Activated CD8-positive, alpha-beta memory T cell treated with anti-CD3 and anti-CD28 coated beads, Interleukin-2, amount 50 U/mL, for 24 hours (primary cell): ENCODE measurements around the gene CLEC12A.
"Not testable (repeated sequence)": the region's sequence is repeated elsewhere in the genome, so short reads cannot be mapped to it uniquely, and the experiment has no call there.

ENCODE experiments used
- DNase-seq: peaks from one replicate; pipeline ENCODE4 v3.0.0-alpha.2; 2020; ENCODE audit errors: extremely low read depth

The CLEC12A gene

GRCh38 chr12:9971181-9971580, at the start of gene CLEC12A:
Gene CLEC12A, plus strand, starts transcription at chr12:9971409. Its CDS starts 188 bp downstream, at chr12:9971597.
- no peak for DNase-seq

DNA sequence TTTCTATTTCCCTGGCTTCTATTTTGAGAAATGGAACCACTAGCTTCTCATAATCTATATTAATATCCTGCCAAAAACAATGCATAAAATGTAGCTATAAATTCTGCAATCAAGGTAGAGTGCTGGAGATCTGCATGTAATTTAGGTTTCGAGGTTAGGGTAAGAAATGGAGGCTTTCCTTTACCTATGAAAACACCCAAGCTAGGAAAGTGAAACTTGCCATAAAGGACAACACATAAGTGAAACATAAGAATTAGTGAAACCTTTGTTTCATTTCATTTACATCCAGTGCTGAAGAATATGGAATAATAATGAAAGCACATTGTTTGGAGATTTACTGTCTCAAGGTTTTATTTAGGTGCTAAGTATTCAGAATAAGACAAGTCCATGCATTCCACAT, 48.8 kb upstream of the CLEC12A start:
- DNase-seq, result no peak

DNA sequence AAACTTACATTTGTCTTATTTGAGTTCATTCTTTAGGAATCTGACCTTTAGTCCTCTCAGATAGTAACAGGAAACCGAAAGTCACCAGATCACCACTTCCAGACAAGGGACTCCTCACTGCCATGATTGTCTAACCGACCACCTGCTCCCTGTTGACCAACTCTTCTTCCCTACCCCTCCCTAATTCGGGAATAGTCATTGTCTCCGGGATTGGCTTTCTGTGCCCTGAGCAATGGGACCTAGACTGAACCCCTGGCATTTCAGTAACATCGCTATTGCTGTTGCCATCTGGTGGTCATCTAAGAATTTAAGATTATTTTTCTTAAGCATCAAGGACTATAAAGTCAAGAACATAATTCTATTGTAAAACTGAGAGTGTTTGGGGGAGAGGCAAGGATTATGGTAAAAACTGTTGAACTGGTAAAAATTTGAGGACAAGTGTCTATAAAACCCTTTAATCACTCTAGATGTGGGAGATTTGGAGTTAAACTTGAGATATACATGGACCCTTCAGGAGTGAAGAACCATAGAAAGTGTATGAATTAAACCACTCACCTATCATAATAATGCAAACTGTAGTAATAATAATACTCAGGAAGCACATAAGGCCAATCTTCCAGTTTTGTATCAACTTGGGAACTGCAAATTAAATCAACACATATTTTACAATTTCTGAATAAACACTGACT, 45.4 kb upstream of the CLEC12A start:
- DNase-seq, result no peak

- DNase-seq, result no peak
Observed at GRCh38 chr12:9926876-9927275, 44.3 kb upstream of the CLEC12A start.

DNA sequence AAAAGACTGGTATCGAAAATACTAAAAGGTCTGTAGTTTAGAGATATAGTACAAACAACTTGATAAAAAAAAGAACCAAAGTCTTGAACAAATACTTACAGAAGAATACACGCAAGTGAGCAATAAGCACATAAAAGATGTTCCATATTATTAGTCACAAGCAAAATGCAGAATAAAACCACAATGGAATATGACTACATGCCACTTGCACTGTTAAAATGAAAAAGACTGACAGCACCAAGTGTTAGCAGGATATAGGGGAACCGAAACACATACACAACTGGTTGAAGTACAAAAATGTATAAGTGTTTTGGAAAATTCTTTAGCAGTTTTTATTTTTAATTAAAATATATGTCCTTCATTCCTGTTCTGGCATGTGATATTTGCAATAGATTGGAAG, 42.6 kb upstream of the CLEC12A start:
- no peak for DNase-seq

DNA sequence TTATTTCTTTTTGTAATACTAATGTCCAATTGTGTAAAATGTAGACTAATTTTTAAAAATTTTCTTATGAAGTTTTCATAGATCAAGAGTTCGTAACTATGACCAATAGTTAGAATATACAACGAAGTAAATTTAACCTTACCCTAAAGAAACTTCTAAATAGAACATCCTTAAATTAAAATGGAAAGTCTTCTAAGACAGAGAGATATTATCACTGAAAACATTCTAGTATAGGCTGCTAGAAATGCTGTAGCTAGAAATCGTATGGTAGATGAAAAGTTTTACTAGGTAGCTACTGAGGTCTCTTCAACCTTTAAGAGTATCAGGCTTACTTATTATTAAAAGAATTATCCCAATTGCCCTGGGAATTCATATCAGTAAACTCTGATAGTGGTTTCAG, 40.0 kb upstream of the CLEC12A start:
- no peak for DNase-seq

DNA sequence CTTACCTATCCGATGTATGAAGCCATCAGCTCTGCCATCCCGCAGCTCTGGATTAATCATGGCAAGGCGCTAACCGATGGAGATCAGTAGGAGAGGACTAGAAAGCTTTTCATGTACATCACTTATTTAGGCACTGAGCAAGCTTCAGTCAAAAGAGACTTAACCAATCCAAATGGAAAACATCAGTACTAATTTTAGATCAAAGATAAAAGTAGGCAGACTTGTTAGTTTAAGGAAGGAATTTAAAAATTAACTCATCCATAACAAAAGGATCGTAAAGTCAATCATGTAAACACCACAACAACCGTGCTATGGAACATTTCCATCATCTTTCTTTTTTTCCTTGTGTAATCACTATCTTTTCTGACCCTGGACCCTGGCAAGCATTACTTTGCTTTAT, 38.9 kb upstream of the CLEC12A start, which contains the start of gene CLEC2A:
TSS of gene CLEC2A (minus strand) at position 101 of the 400 bp plus-strand sequence. CDS start at position 60, 41 bp downstream.
- no peak for DNase-seq

- no peak for DNase-seq
Observed at GRCh38 chr12:9933958-9934357, 37.3 kb upstream of the CLEC12A start.

GRCh38 chr12:9935026-9935425, 36.2 kb upstream of the CLEC12A start:
- no peak for DNase-seq

DNA sequence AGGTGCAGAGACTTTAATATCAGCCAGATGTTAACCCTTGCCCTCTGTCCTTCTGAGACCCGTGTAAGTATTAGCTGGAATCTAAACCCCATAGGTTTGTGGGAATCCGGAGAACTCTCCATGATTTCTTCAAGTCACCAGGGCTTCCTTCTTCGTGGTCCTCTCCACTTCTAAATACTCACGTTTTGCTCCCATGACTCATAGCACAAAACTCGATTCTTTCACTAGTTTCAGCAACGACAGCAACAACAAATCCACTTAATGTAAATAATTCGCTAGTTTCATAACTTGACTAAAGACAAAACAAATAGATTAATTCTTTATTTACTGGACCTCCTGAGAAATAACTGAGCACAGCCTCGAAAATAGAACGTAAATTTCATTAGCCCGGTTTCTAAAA, 34.6 kb upstream of the CLEC12A start:
- no peak for DNase-seq

- no peak for DNase-seq
Observed at GRCh38 chr12:9940375-9940774, 30.8 kb upstream of the CLEC12A start.

DNA sequence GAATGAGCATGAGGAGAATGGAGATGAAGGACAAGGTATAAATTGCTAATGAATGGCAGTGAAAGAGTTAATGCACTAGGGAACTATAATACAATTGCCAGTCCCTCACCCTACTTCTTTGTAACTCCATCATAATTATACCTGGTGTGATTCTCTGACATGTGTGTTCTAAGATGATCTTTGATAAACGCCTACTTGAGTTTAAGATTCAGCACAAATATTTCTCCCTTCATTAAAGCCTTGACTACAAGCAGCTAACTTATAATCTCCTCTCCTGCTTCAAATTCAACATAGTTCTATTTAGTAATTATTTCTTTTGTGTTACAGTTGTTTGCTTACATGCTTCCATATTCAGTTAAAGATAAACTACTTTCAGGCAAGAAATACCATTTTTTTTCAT, 29.4 kb upstream of the CLEC12A start:
- DNase-seq, result no peak

DNA sequence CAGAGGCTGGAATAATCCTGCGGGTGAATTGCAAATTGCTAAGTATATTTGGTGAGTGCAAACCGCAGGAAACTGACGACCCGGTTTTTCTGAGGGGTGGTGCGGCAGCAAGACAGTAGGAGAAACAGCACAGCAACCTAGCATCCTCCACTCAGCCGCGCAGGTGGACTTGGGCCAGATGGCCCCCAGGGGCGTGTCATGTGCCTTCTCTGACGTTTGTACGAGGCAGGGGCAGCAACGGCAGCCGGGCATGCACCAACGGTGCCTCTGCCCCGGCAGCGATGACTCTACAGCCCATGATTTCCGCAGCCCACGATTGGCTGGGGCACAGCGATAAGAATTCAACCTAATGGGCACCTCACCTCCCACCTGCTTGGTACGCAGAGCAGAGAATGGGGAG, 28.0 kb upstream of the CLEC12A start:
- DNase-seq, result no peak

DNA sequence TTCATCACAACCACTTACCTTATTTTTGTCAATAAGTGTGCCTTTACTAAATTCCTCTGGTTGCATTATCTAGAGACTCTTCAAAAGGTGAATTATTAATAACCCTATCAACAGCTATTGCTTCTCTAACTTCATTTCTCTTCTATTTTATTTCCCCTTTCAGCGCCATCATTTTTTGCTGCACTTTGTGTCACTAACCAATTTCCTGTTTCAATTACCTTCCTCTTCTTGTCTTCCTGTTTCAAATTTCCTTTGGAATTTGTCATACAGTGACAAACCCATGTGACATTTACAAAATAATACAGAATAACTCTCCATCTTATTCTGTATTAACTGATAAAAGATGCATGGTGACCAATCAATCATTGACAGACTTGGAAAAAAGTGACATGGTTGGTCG, 26.8 kb upstream of the CLEC12A start:
- no peak for DNase-seq

GRCh38 chr12:9947674-9948073, 23.5 kb upstream of the CLEC12A start:
- no peak for DNase-seq

DNA sequence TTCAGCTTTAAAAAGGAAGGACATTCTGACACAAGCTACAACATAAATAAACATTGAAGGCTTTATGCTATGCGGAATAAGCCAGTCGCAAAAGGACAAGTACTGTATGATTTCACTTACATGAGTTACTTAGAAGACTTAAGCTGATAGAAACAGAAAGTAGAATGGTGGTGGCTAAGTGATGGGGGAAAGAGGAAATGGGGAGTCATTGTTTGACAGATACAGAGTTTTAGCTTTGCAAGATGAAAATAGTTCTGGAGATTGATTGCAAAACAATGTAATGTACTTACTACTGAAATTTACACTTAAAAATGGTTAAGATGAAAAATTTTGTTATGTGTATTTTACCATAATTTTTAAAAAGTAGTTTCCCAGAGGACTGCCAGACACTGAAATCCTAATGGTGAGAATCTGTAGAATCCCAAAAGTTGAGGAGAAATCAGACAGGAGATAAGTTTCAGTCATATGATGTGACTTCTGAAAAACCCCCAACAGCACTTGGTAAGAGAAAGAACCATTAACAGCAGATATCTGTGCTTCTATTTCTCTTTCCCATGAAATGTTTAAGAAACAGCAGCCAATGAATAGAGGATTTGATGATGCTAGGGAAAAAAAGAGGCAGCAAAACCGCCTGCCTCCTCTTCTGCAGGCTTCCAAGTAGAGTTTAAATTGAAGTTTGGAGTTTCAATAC, 22.5 kb upstream of the CLEC12A start:
- no peak for DNase-seq

DNA sequence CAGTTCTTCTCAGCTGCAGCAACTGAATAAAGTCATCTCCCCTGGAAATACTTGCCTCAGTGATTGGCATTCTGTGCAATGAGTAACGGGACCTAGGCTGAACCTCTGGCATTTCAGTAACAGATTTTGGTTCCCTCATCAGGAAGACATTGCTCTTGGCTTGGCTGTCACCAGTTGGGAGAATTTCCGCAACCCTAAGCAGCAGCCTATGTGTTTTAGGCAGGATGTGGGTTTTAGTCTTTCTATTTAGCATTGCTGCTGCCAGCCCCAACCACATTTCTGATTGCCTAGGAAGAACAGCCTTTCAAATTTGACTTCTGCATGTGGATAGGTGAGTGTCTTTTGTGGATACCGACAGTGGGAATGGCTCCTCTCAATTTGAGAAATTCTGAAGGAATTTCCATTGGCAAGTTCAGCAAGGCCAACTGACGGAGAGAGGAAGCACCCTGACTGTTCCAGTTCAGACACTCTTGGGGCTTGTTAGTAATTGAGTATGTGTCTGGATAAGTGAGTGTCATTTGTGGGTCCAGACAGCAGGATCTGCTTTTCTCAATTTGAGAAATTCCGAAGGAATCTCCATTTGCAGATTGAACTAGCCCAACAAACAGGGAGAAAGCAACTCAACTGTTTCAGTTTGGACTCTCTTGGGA, 20.1 kb upstream of the CLEC12A start:
- DNase-seq, result peak; percentile 9

- not testable (repeated sequence) for DNase-seq
Observed at GRCh38 chr12:9952954-9953729, 18.1 kb upstream of the CLEC12A start.

DNA sequence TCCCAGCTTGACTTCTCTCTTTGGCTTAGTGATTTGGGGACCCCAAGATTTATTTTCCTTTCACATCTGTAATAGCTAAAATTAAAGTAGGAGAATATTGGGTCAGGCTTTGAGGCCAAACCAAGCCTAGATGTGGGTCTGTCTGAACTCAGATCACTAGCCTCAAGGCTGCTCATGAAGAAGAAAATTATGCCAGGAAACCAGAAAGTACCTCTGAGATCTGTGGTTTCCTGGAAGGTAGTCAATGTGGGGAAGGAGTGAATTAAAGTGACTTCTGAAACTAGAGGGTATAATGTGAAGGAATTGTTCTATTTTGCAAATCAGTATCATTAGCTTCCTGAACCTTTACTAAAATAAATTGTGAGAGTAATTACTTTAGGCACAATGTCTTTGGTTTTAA, 13.4 kb upstream of the CLEC12A start:
- DNase-seq, result no peak

GRCh38 chr12:9960590-9960989, 10.6 kb upstream of the CLEC12A start:
- no peak for DNase-seq

- no peak for DNase-seq
Observed at GRCh38 chr12:9961106-9961505, 10.1 kb upstream of the CLEC12A start.

- no peak for DNase-seq
Observed at GRCh38 chr12:9961901-9962300, 9.3 kb upstream of the CLEC12A start.
